HG02840 (cell line): ENCODE measurements around the gene STK10.
"Not testable (repeated sequence)": the region's sequence is repeated elsewhere in the genome, so short reads cannot be mapped to it uniquely, and the experiment has no call there.

ENCODE experiments used
- ATAC-seq: cut with Tn5 transposase; IDR thresholded peaks from one replicate; pipeline ENCODE4 v1.9.1; 2021; ENCODE audit warnings: mild to moderate bottlenecking, moderate library complexity, moderate number of reproducible peaks; ENCODE audit not compliant: unreplicated experiment, low FRiP score

STK10 gene

DNA sequence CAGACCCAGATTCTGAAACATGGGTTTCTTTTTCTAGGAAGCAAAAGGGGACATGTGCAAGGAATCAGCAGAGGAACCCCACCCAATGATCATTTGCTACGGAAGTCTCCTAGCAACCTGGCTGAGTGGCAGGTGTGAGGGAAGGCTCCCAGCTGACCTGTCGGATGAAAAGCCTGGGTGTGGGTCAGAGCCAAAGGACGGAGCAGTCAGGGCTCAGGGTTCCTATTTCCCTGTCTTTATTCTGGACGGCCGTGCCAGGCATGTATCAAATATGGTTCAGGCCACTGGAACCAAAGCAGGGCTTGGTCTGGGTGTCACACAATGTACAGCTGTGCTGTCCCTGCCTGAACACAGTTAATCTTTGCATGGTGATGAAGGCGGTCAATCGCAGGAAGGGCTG, 20.1 kb downstream of the STK10 start:
- ATAC-seq, result no peak

DNA sequence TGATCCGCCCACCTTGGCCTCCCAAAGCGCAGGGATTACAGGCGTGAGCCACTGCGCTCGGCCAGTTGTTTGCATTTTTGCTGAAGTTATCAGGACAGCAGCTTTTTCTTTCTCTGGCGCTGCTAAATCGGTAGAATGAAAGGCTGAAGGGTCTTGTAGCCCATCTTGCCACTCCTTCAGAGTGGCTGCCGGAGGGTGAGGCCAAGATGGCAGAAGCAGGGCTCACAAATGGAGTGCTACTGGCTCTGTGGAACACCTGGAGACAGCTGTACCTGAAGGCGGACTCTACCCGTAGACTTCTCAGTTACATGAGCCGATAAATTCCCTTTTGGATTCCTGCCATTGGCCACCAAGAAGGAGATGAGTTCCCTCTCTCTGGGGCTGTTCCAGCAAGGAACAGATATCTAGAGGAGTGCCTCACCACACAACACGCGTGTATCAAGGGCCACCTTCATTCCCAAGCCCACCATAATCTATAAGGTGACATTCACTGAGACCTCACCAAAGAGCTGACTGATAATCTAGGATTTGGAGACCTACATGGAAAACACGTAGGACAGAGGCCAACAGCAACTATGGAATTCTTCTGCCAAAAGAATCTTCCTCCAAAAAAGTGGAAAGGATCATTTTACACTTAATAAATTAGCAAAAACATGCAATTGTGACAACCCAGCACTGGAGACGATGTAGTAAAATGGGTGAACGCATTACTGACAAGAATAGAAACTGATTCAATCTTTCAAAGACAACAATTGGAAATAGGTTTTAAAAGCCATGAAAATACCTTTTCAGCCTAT, 21.8 kb downstream of the STK10 start:
- ATAC-seq, result no peak

DNA sequence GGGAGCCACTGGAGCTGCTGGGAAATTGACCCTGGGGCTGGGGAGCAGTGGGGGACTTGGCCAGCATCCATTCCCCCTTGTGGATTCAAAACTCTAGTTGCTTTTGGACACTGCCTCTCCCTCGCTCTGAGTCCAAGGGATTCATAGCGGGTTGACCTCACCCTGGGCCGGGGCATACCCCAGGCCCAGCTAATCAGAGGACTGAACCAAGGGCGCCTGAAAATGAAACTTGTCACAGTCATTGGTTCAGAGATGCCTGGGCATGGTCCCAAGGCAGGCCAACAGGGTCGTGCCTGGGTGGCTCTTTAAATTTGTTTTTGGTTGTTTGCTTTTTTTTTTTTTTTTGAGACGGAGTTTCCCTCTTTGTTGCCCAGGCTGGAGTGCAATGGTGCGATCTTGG, 22.6 kb downstream of the STK10 start:
- ATAC-seq, result no peak

DNA sequence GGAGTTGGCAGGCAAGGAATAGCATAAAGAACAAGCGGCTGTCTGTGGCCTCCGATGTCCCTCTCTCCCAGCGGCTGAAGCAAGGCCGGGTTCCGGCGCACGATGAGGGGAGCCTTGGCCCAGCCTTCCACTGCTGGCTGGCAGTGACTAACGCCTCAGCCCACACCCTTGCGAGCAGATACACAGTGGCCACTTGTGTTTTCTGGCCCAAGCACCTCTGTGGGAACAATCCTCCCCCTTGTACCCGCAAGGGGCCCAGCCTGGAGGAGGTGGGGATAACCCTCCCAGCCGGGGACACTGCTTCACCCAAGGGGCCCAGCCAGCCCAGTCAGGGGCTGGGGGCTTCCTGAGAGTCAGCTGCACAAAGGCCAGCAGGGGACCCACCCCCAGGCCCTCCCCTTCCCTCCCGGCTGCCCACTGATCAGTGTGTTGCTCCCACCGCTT, 23.2 kb downstream of the STK10 start:
- no peak for ATAC-seq

DNA sequence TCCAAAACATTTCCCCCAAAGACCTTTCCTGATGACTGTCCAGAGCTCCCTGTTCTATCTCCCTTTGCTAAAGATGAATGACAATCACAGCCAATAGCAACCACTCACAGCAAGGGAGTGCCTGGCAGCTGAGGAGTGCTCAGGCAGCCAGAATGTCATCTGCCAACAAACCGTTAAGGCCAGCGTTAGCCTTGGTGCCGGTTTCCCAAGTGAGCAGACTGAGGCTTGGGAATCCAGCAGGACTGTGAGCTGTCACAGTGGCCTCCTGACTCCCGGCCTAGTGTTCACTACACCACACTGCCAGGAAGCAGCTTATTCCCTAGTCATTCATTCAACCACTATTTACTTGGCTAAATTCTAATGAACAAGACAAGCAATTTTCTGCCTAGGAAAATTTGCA, 24.7 kb downstream of the STK10 start:
- no peak for ATAC-seq

DNA sequence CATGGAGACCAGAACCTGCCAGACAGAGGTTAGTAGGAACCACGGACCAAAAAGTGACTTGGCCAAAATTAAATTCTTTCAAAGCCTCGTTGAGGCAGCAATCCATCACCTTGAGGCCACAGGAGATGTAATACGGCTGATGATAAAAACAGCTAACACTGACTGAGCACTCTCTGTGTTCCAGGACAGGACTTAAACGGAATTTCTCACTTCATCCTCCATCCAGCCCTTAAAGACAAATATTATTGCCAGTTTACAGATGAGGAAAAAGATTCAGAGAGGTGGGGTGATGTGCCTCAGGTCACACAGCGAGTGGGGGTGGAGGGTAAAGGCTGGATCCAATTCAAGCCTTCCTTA, 25.1 kb downstream of the STK10 start:
- no peak for ATAC-seq

DNA sequence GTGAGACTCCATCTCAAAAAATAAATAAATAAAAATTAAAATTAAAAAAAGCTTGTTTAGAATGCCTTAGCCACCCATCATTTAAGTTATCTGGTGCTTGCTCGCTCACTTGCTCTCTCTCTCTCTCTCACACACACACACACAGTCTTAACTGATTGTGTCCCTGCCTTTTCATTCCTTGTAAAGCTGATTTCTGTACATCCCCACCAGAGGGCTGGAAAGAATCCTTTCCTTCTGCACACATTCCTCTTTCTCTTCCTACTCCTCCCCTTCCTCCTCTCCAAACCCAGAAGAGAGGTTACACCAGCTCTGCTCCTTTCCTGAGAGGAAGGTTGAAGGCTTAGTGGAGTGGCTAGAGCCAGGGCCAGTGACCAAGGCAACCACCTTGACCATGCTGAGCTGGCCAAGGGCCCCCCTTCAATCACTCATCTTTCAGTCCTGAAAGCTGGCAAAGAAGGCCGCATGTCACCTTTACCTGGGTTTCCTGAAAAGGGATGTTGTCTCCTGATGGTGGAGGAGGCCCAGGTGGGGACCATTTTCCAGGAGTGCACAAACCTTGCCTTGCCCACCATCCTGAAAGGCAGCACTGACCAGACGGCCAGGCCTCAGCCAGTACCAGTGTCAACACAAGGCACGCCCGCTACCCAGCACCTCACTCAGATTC, 25.6 kb downstream of the STK10 start:
- ATAC-seq, result no peak

DNA sequence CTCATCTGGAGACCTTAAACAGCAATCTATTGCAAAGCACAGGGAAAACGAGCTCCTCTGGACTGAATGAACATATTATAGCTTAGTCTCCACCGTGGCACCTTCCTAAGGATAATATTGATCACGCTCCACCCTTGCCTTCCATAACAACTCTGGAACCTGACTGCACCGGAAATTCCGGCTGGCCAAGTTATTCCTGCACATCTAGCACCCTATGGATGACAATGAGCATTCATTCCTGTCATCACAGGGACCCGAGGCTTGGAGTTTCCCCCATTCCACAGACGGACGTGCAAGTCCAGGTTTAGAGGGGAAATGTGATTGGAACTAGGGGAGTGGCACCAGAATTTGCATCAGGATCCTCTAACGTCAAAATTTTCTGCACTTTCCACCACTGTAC, 27.5 kb downstream of the STK10 start:
- no peak for ATAC-seq

DNA sequence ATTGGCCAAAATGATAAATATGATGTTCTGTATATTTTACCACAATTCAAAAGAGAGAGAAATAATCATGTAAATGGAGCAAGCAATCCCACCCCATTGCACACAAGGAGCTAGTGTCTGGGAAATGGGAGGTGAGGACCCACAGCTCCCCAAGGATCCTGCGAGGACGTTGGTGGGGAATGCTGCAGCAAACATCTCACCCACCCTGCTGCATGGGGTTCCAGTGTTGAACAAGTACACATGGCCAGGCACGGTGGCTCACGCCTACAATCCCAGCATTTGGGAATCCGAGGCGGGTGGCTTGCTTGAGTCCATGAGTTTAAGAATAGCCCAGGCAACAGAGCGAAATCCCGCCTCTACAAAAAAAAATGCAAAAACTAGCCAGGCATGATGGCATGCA, 29.0 kb downstream of the STK10 start:
- no peak for ATAC-seq

DNA sequence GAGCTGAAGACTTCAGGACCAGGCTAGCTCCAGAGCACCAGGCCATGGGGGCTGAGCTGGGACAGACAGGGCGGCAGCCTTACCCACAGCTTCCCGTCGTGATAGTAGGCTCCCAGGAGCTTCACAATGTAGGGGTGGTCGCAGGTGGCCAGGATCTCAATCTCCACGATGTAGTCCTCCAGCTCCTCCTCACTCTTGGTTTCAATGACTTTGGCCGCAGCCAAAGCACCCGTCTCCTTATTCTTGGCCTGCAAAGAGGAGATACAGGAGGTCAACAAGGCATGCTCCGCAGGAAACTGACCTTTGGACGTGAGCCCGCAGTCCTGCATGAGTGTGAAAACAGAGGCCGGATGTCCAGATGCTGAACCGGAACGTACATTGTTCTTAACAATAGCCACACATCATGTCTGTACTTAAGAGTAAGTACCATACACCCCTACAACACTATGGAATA, 31.5 kb downstream of the STK10 start:
- ATAC-seq, result no peak

DNA sequence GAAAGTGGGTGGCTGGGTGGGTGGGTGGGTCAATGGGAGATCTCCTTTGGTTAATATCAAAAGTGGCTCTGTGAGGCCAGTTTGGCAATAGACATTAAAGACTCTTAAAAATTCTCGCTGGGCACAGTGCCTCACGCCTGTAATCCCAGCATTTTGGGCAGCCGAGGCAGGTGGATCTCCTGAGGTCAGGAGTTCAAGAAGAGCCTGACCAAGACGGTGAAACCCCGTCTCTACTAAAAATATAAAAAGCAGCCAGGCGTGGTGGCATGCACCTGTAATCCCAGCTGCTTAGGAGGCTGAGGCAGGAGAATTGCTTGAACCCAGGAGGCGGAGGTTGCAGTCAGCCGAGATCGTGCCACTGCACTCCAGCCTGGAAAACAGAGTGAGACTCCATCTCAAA, 32.9 kb downstream of the STK10 start:
- not testable (repeated sequence) for ATAC-seq

DNA sequence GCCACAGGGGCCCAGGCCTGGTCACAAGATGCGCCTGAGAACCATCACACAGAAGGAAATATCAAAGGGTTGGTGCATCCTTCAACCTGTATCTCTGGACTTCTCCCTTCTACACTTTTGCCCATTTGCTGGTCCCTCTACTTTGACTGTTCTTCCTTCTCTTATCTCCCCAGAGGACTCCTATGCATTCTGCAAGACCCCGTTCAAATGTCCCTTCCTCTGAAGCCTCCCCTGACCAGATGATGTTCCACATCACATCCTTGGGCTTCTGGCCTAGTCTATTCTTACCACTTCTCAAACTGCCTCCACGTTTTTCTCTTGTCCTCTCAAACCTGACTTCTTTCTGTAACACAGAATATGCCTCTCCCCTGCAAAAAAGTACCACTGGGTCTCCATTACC, 34.3 kb downstream of the STK10 start:
- ATAC-seq, result no peak

DNA sequence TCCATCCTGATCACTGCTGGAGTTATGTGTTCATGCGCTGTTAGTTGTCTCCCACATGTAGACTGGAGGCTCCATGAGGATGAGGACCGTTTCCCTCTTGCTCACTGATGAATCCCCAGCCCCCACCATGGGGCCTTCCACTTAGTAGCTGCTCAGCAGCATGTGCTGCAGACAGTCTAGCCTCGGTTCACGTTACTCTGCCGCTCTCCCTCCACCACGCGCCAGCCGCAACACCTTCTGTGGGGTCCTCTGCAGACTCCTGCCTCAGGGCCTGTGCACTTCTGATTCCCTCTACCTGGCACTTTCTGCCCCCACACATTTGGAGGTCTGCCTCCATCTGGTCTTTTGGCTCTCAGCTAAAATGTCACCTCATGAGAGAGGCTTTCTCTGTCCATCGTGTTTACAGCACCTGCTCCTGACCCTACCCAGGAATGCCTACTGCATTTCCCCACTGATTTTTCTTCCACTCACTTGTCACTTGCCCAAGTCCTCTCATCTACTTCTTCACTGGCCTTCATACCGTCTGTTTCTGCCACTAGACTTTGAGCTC, 36.3 kb downstream of the STK10 start:
- ATAC-seq, result no peak

DNA sequence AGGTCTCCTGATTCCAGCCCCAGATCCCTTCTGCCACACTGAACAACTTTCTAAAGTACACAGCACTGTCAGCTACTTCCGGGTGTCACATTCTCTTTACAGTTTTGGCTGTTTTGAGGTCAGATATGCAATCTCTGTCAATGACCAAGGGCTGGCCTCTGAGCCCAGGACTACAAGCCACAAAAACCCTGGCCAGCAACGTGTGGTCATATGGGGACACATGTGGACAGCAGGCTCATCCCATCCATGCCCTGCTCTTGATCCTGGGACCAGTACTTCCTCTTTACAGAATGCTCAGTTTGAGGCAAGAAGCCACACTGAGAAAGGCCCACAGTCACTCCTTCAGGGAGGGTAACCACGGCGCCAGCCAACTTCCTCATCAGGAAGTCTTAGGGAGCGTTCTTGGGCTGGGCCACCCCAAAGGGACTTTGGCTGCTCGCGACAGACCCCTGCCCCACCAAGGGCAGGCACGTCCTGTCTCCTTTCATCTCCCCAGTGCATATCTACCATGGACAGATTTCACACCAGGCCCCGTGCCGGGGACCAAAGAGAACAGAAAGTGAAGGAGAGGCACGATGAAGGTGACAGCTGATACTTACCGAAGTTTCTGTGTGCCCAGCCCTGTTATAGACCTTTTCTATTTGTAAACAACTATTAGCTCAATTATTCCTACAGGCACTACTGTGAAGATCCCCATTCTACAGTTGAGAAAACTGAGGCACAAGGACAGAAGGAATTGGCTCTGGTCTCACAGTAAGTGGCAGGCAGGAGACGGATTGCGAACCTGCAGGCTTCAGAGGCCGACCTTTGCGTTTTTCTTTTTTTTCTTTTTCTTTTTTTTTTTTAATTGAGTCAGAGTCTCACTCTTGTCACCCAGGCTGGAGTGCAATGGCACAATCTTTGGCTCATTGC, 37.3 kb downstream of the STK10 start:
- no peak for ATAC-seq

DNA sequence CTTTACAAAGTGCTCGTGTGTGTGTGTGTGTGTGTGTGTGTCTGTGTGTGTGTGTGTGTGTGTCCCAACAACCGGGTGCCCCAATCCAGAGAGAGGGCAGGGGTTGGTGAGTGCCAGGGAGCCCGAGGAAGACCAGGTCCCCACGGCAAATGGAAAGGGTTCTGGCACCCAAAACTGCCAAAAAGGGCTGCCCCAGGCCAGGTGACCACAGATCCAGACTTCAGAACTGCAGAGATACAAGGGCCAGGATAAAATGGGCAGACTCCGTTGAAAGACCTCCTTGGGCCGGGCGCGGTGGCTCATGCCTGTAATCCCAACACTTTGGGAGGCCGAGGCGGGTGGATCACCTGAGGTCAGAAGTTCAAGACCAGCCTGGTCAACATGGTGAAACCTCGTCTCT, 38.5 kb downstream of the STK10 start:
- ATAC-seq, result not testable (repeated sequence)

DNA sequence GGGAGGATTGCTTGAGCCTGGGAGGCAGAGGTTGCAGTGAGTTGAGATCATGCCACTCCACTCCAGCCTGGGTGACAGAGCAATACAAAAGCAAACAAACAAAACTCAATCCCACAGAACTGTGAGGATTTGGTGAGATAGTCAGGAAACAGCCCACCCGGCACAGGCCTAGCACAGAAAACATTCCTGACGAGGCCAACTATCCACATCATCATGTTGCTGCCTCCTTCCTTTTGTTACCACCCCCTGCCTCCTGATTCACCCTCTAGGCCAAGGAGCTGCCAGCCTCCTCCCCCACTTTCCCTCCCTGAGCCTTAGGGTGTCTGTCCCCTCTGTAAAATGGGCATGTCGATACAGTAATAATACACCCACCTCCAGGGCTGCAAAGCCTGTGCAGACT, 39.0 kb downstream of the STK10 start:
- ATAC-seq, result no peak

DNA sequence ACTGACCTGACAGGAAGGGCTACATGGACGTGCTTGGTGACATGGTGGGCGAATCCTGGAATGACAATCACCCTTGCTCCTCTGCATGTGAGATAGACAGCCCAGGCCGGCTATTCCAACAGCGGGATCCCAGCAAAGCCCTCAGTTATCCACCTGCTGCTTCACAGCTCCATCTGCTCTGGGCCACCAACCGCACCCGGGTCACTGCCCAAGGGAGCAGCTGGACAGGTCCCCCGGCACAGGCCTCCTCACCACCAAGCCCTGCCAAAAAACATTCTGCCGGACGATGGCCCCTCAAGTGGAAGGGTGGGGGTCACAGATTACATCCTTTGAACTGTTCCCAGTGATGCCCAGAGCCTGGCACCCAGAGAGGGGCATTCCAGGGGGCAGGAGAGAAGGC, 39.6 kb downstream of the STK10 start:
- no peak for ATAC-seq

DNA sequence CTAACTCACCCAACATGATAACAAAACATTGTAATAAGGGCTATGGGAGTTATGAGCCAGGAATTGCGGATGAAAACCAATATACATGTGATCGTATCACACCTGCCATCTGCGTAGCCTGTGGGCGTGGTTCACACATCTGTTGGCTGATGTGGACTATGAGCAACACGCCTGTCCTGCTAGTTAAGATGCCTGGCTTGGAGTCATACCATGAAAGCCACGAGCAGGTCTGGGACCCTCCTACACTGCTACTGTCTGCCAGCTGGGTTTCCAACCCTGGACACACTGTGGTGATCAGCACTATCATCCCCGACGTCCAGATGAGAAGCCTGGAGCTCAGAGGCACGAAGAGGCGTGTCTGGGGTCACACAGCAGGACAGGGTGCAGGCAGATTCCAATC, 40.2 kb downstream of the STK10 start:
- no peak for ATAC-seq

DNA sequence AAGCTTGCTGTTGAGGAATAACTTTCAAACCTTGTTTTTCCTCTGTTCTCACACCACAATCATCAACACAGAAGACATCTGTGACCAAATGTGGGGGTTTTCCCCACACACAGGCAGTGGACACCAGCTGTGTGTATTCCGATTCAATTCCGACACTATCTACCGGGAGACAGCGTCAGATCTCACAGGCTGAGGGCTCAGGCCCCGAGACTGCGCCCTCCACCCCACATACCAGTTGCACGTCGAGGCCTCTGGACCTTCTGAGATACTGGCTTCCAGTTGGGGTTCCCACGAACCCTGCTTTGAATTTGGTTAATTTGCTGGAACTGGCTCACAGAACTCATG, 41.3 kb downstream of the STK10 start:
- no peak for ATAC-seq

DNA sequence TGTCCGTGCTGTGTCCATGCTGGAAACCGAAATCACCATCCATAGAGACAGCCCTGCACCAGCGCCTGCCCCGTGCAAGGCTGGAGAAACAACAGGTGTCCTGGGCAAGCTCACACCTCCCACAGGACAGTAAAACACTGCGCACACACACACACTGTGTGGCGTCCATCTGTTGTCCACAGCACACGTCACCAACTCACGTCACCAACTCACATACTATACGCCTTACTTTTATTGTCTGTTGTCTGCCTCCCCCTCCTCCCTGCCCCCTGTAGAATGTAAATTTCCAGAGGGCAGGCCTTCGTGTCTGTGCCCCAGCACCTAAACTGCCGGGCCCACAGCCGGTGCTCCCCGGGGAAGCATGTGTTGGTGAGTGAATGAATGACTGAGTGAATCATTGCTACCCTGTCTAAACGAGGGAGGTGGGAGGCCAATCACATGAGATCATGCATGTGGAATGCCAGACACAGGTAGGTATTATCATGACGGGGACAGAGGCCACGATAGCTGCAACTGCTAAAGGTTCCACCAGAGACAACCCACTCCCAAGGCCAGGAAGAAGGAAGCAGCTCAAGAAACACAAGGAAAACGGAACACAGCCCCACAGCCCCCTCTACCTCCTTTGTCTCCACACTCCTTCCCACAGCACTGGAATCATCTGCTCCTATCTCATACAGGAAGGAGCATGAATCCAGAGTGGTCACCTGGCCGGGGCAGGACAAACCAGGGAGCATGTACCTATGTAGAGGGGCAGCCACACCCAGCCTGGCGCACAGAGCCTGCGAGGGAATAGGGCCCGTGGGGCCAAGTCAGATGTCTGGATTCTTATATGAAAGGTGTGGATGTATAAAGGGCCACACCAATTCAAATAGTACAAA, 41.9 kb downstream of the STK10 start:
- ATAC-seq, result no peak
